Mesothelial cell of epicardium (in vitro differentiated cells): ENCODE results near the gene FRK. TPM values are rescaled to one million over a fixed set of nuclear protein-coding genes. Genes with fewer than 3 reads are reported as not detected.

Source experiments
- DNase-seq, 2 experiments: peaks; one replicate each; pipeline ENCODE4 v3.0.0; 2021; ENCODE audit warnings: low spot score in 2 of 2; ENCODE audit not compliant: unreplicated experiment in 2 of 2
- H3K27ac Mint-ChIP-seq: 2 replicates; pipeline ENCODE4 v1.8.0; 2021; ENCODE audit warnings: mixed read lengths
- H3K27me3 Mint-ChIP-seq: 2 replicates; pipeline ENCODE4 v1.8.0; 2021; ENCODE audit warnings: low read depth, mixed read lengths
- H3K36me3 Mint-ChIP-seq: 2 replicates; pipeline ENCODE4 v1.8.0; 2021; ENCODE audit warnings: mixed read lengths
- H3K4me1 Mint-ChIP-seq: 2 replicates; pipeline ENCODE4 v1.8.0; 2021; ENCODE audit warnings: mixed read lengths
- H3K4me3 Mint-ChIP-seq: 2 replicates; pipeline ENCODE4 v1.8.0; 2021; ENCODE audit warnings: mild to moderate bottlenecking, moderate library complexity, mixed read lengths
- H3K9me3 Mint-ChIP-seq: 2 replicates; pipeline ENCODE4 v1.8.0; 2021; ENCODE audit warnings: mixed read lengths
- CTCF ChIP-seq: fragments of 200-600 bp; sonication (generic); IDR thresholded peaks from one replicate; pipeline ENCODE4 v1.5.0; 2021; ENCODE audit warnings: antibody characterized with exemption; ENCODE audit not compliant: unreplicated experiment
- total RNA-seq: library from RNA; stranded (reverse); gene quantifications from 3 replicates; pipeline ENCODE4 v1.2.1, GENCODE V29; 2021

Gene FRK
- total RNA-seq, result 4.9 to 5.2 TPM (median 5.1 TPM) in 3 replicates

GRCh38 chr6:116060572-116061283, at the start of gene FRK:
Gene FRK (minus strand): TSS chr6:116060891. CDS start chr6:116060311, 580 bp downstream.
- no peak for DNase-seq
- Mint-ChIP-seq H3K36me3 (no peaks in the 10 kb centered on the region), H3K4me1 (peaks cover 48% of the 10 kb centered on the region), H3K27me3 (no peaks in the 10 kb centered on the region), H3K27ac (peak within 1 kb of the TSS; percentile 95), H3K4me3 (peak within 1 kb of the TSS; percentile 80), H3K9me3 (no peaks in the 10 kb centered on the region)
- peak; percentile 66 for TF ChIP-seq CTCF

- TF ChIP-seq CTCF, result no peak
- DNase-seq, result no peak
- peak overlapping the region; percentile 8 for H3K27ac Mint-ChIP-seq
- no peaks in the 10 kb centered on the region for H3K27me3 Mint-ChIP-seq
- H3K4me1 Mint-ChIP-seq, result peaks cover 25% of the 10 kb centered on the region
- H3K9me3 Mint-ChIP-seq, result no peaks in the 10 kb centered on the region
- H3K4me3 Mint-ChIP-seq, result no peak overlapping the region
- H3K36me3 Mint-ChIP-seq, result peaks cover 28% of the 10 kb centered on the region
Measured at GRCh38 chr6:116108836-116109235, 48.1 kb upstream of the FRK start.

GRCh38 chr6:116106146-116106545, 45.5 kb upstream of the FRK start:
- no peaks in the 10 kb centered on the region for H3K27me3 Mint-ChIP-seq
- no peak for DNase-seq
- peaks cover 43% of the 10 kb centered on the region for H3K4me1 Mint-ChIP-seq
- H3K36me3 Mint-ChIP-seq, result peaks cover 20% of the 10 kb centered on the region
- H3K4me3 Mint-ChIP-seq, result no peak overlapping the region
- no peak for TF ChIP-seq CTCF
- no peaks in the 10 kb centered on the region for H3K9me3 Mint-ChIP-seq
- peak overlapping the region; percentile 44 for H3K27ac Mint-ChIP-seq

GRCh38 chr6:116105247-116105646, 44.6 kb upstream of the FRK start:
- no peak for DNase-seq
- no peaks in the 10 kb centered on the region for H3K9me3 Mint-ChIP-seq
- H3K36me3 Mint-ChIP-seq, result peaks cover 14% of the 10 kb centered on the region
- no peak overlapping the region for H3K4me3 Mint-ChIP-seq
- H3K27ac Mint-ChIP-seq, result no peak overlapping the region
- H3K4me1 Mint-ChIP-seq, result peaks cover 43% of the 10 kb centered on the region
- TF ChIP-seq CTCF, result no peak
- no peaks in the 10 kb centered on the region for H3K27me3 Mint-ChIP-seq

- H3K4me3 Mint-ChIP-seq, result no peak overlapping the region
- H3K27ac Mint-ChIP-seq, result no peak overlapping the region
- peaks cover 13% of the 10 kb centered on the region for H3K36me3 Mint-ChIP-seq
- no peak for TF ChIP-seq CTCF
- no peaks in the 10 kb centered on the region for H3K9me3 Mint-ChIP-seq
- H3K4me1 Mint-ChIP-seq, result peaks cover 50% of the 10 kb centered on the region
- DNase-seq, result no peak
- H3K27me3 Mint-ChIP-seq, result no peaks in the 10 kb centered on the region
Measured at GRCh38 chr6:116104636-116105035, 43.9 kb upstream of the FRK start.
